Left lung (tissue), 10 donors: ENCODE results near the gene DNM3. TPM values are rescaled to one million over a fixed set of nuclear protein-coding genes. Genes with fewer than 3 reads are reported as not detected.

Source experiments
- ATAC-seq: fragments of 200-7000 bp; cut with Tn5 transposase; one replicate; pipeline ENCODE4 v1.9.1; 2020; ENCODE audit warnings: moderate library complexity
- DNase-seq, 4 donors: peaks; one replicate each; pipeline ENCODE4 v3.0.0-alpha.2; 2013 to 2020
- H3K27ac ChIP-seq, 2 donors: fragments of 200-600 bp; sonication (generic) in 1 of 2; one replicate each; pipeline versions ENCODE4 v1.5.0 to v1.8.0; 2020 to 2021
- H3K27me3 ChIP-seq, 2 donors: fragments of 200-600 bp; sonication (generic) in 1 of 2; one replicate each; pipeline versions ENCODE4 v1.5.0 to v1.8.0; 2020 to 2021
- H3K36me3 ChIP-seq, 2 donors: fragments of 200-600 bp; sonication (generic) in 1 of 2; one replicate each; pipeline versions ENCODE4 v1.5.0 to v1.8.0; 2020 to 2021
- H3K4me1 ChIP-seq, 2 donors: fragments of 200-600 bp; one replicate each; pipeline ENCODE4 v1.8.0; 2021
- H3K4me3 ChIP-seq, 2 donors: fragments of 200-600 bp; sonication (generic) in 1 of 2; one replicate each; pipeline versions ENCODE4 v1.5.0 to v1.8.0; 2020 to 2021; ENCODE audit warnings: mild to moderate bottlenecking in 1 of 2
- H3K9me3 ChIP-seq, 2 donors: fragments of 200-600 bp; sonication (generic) in 1 of 2; one replicate each; pipeline versions ENCODE4 v1.5.0 to v1.8.0; 2020 to 2021
- intact Hi-C, 2 donors: fragments of 100-400 bp; cut with DNase I; formaldehyde crosslinking; loops; one replicate each; pipeline versions ENCODE4 v1.11.2 to v1.14.2; 2022
- polyA plus RNA-seq, 6 donors: library from polyadenylated mRNA; unstranded; fragments of 120-200 nt; gene quantifications; one replicate each; pipeline ENCODE4 v1.2.1, GENCODE V29; 2013; ENCODE audit not compliant: insufficient read length in 6 of 6
- total RNA-seq, 2 donors: library from RNA; stranded (reverse); fragmentation: NEBNext Ultra II Directional; extraction: Animal tissue kit (Norgen Biotek cat#: 25700); gene quantifications; one replicate each; pipeline ENCODE4 v1.2.1, GENCODE V29; 2021
- TF ChIP-seq, protein P1 (sequence below), 2 donors: fragments of 200-600 bp; sonication (generic) in 1 of 2; IDR thresholded peaks; one replicate each; pipeline versions ENCODE4 v1.5.0 to v1.8.0; 2021; ENCODE audit warnings: antibody characterized with exemption in 2 of 2
- donor health status: DM: no; HTN: yes; CAD: no.
- donor health status: DM: no; HTN: no; CAD: no.

DNM3 gene
- total and polyA plus RNA-seq, 8 donors = 5.2 to 7.7 (median 6.3) TPM

- ATAC-seq = no peak
- TF ChIP-seq, protein P1, sequence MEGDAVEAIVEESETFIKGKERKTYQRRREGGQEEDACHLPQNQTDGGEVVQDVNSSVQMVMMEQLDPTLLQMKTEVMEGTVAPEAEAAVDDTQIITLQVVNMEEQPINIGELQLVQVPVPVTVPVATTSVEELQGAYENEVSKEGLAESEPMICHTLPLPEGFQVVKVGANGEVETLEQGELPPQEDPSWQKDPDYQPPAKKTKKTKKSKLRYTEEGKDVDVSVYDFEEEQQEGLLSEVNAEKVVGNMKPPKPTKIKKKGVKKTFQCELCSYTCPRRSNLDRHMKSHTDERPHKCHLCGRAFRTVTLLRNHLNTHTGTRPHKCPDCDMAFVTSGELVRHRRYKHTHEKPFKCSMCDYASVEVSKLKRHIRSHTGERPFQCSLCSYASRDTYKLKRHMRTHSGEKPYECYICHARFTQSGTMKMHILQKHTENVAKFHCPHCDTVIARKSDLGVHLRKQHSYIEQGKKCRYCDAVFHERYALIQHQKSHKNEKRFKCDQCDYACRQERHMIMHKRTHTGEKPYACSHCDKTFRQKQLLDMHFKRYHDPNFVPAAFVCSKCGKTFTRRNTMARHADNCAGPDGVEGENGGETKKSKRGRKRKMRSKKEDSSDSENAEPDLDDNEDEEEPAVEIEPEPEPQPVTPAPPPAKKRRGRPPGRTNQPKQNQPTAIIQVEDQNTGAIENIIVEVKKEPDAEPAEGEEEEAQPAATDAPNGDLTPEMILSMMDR (IDR thresholded peaks at IDR 0.05) = no peak
- intact Hi-C loops = no loop called here
- DNase-seq = no peak
- Histone ChIP-seq H3K36me3 (no peaks in the 10 kb centered on the region), H3K9me3 (no peaks in the 10 kb centered on the region), H3K27me3 (no peaks in the 10 kb centered on the region), H3K27ac (peak overlapping the region; percentile 74 to 80), H3K4me1 (peaks cover 7 to 12% of the 10 kb centered on the region in 2 donors), H3K4me3 (no peak overlapping the region)
Measured at GRCh38 chr1:172321451-172321850, 480.2 kb downstream of the DNM3 start.

DNA sequence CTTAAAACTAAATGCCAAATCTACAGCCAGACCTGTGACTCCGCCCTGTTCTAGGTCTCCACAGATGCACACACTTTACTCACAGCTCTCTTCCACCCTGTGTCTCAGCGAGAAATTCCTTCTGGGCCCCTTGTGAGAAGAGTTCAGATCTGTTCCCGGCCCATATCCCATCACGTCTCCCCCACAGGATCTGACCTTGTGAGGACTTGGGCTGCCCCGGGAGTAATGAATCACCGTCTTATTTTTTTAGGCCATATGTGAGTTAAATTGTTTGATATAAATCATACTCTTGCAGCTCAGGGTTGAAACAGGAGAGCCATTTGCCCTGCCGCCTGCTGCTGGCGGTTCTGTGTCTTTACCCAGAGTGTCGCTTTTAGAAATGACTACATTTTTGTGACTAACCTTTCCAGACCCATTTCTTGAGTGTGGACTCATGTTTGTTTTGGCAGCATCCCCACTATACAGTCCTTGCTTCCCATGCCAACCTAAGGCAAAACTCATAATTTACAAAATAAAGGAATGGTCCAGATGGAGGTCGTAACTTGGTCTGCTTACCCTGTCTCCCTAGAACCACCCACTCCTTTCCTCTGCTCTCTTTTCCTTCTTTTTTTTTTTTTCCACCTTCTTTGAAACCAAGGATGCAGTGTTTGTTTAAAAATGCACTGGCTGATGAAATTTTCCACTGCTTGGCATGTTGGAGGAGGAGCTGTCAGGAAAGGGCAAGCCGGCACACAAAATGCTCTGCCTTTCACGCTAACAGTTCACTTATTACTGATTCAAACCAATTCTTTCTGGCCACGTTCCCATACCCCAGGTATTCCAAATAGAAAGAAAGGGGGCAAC lies 481.1 kb downstream of the DNM3 start:
- DNase-seq = peak in 3 of 4 donors; percentile 39 to 55 (median 44)
- Histone ChIP-seq H3K4me1 (peaks cover 7 to 12% of the 10 kb centered on the region in 2 donors), H3K4me3 (no peak overlapping the region), H3K36me3 (no peaks in the 10 kb centered on the region), H3K9me3 (no peaks in the 10 kb centered on the region), H3K27me3 (no peaks in the 10 kb centered on the region), H3K27ac (peak overlapping the region; percentile 74 to 80)
- TF ChIP-seq, protein P1 (IDR thresholded peaks at IDR 0.05) = no peak
- ATAC-seq = peak; percentile 84
- intact Hi-C loops = no loop called here

- DNase-seq (peak in 1 of 4 donors; percentile 43), ATAC-seq (no peak)
- TF ChIP-seq, protein P1 (IDR thresholded peaks at IDR 0.05) = no peak
- H3K4me1 ChIP-seq = peaks cover 7 to 12% of the 10 kb centered on the region in 2 donors
- no peaks in the 10 kb centered on the region for H3K9me3 ChIP-seq
- H3K4me3 ChIP-seq = no peak overlapping the region
- H3K36me3 ChIP-seq = no peaks in the 10 kb centered on the region
- H3K27me3 ChIP-seq = no peaks in the 10 kb centered on the region
- intact Hi-C loops = no loop called here
- H3K27ac ChIP-seq = no peak overlapping the region
Measured at GRCh38 chr1:172323686-172324085, 482.4 kb downstream of the DNM3 start.

DNA sequence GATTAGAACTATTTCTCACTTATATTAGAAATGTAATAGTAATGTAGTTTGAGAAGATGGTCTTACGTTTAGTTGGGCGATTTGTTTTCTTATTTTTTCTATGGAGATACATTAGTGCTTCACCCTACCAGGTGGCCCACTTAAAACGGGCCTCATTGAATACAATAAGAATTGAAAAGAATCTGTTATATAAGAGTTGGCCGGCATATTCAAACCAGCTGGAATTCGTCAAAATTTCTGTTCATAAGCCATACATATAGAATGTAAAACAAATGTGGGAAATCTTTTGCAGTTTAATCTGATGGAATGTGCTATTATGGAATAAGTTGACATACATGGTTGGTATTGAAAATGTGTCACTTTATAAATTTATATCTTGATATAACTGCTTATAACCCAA lies 482.8 kb downstream of the DNM3 start:
- H3K4me3 ChIP-seq = no peak overlapping the region
- intact Hi-C loops = no loop called here
- ATAC-seq (no peak), DNase-seq (no peak)
- TF ChIP-seq, protein P1 (IDR thresholded peaks at IDR 0.05) = no peak
- no peaks in the 10 kb centered on the region for H3K27me3 ChIP-seq
- no peak overlapping the region for H3K27ac ChIP-seq
- no peaks in the 10 kb centered on the region for H3K36me3 ChIP-seq
- H3K4me1 ChIP-seq = peaks cover 7 to 12% of the 10 kb centered on the region in 2 donors
- H3K9me3 ChIP-seq = no peaks in the 10 kb centered on the region

DNA sequence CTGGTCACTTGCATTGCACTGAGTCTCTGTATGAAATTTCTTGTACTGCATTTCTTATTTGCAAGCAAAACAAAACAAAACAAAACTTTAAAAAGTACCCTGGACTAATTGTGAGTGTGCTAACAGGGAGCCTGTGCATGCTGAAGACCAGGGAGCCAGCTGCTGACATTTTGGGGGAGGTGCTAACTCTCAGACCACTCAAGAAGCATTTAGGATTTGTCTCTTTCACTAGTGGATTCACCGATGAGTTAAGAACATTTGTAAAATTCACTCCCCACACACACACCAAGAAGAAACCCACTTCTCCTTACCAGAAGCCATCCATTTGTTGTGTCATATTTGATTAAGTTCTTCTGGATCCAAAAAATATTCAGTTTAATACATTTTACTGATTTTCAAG lies 483.5 kb downstream of the DNM3 start:
- intact Hi-C loops = no loop called here
- no peak for ATAC-seq
- no peak for DNase-seq

More for the DNA sequence above, 483.5 kb downstream of the DNM3 start:
- Histone ChIP-seq H3K27me3 (no peaks in the 10 kb centered on the region), H3K9me3 (no peaks in the 10 kb centered on the region), H3K4me1 (peaks cover 7 to 12% of the 10 kb centered on the region in 2 donors), H3K27ac (no peak overlapping the region), H3K4me3 (no peak overlapping the region), H3K36me3 (no peaks in the 10 kb centered on the region)
- TF ChIP-seq, protein P1 (IDR thresholded peaks at IDR 0.05) = no peak
